Lung (tissue), 16 donors: ENCODE data around the gene ZMYND19. TPM values are rescaled to one million over a fixed set of nuclear protein-coding genes. Genes with fewer than 3 reads are reported as not detected.

Source experiments
- ATAC-seq: fragments of 200-7000 bp; cut with Tn5 transposase; one replicate; pipeline ENCODE4 v1.9.1; 2020; ENCODE audit warnings: moderate number of reproducible peaks; ENCODE audit not compliant: insufficient read depth, low FRiP score
- DNase-seq, 3 donors: peaks; one replicate each; pipeline ENCODE4 v3.0.0-alpha.2; 2013 to 2017
- H3K27ac ChIP-seq, 2 donors: one replicate each; pipeline ENCODE4 v1.5.1; 2013; ENCODE audit warnings: mild to moderate bottlenecking in 2 of 2, moderate library complexity in 2 of 2, control low read depth in 1 of 2, inconsistent platforms in 1 of 2, low read depth in 1 of 2, low read length in 1 of 2
- H3K27me3 ChIP-seq, 3 donors: one replicate each; pipeline ENCODE4 v1.5.1; 2013; ENCODE audit warnings: low read length in 2 of 3; ENCODE audit not compliant: control insufficient read depth in 3 of 3, insufficient read depth in 3 of 3
- H3K36me3 ChIP-seq, 4 donors: one replicate each; pipeline ENCODE4 v1.5.1; 2013; ENCODE audit warnings: low read length in 4 of 4, mild to moderate bottlenecking in 1 of 4, moderate library complexity in 1 of 4; ENCODE audit not compliant: control insufficient read depth in 4 of 4, insufficient read depth in 4 of 4
- H3K4me1 ChIP-seq, 5 donors: one replicate each; pipeline ENCODE4 v1.5.1; 2013; ENCODE audit warnings: low read length in 5 of 5, mild to moderate bottlenecking in 2 of 5, moderate library complexity in 1 of 5; ENCODE audit not compliant: control insufficient read depth in 5 of 5, insufficient read depth in 5 of 5
- H3K4me3 ChIP-seq: one replicate; pipeline ENCODE4 v1.5.1; 2013; ENCODE audit warnings: mild to moderate bottlenecking, control low read depth, moderate library complexity
- H3K9ac ChIP-seq, 2 donors: one replicate each; pipeline ENCODE4 v1.5.1; 2013; ENCODE audit warnings: low read length in 2 of 2, control low read depth in 1 of 2; ENCODE audit not compliant: insufficient read depth in 1 of 2
- H3K9me3 ChIP-seq, 4 donors: one replicate each; pipeline ENCODE4 v1.5.1; 2013; ENCODE audit warnings: low read length in 3 of 4, mild to moderate bottlenecking in 1 of 4, moderate library complexity in 1 of 4; ENCODE audit not compliant: control insufficient read depth in 4 of 4, insufficient read depth in 3 of 4
- WGBS, 2 donors: extraction: QIAGEN DNeasy Blood & Tissue Kit; methylation state at CpG; one replicate each; pipeline ENCODE4 v1.1.7; 2013; 5-methylcytosine and 5-hydroxymethylcytosine counted together
- long read RNA-seq, 5 donors: transcript quantifications; one replicate each; lab custom pipeline, GENCODE V29; 2026
- polyA plus RNA-seq, 2 donors: library from polyadenylated mRNA; stranded (reverse); fragments of 200-250 nt; gene quantifications; one replicate each; pipeline ENCODE4 v1.2.1, GENCODE V29; 2013
- total RNA-seq, 2 donors: library from RNA; depleted of rRNA in 1 of 2; stranded (reverse); fragments of >200 nt in 1 of 2; gene quantifications; one replicate each; pipeline ENCODE4 v1.2.1, GENCODE V29; 2014 to 2021
- TF ChIP-seq, protein P1 (sequence below): IDR thresholded peaks from 2 replicates; pipeline ENCODE4 v1.5.1; 2012; ENCODE audit warnings: mild to moderate bottlenecking; ENCODE audit errors: control extremely low read depth, extremely low read depth
- donor health status: control.
- donor health status: control.
- donor health status: Bipolar disorder and iron deficiency.
- donor health status: healthy.
- donor health status: DM: yes; HTN: yes; CAD: no.

Gene ZMYND19
- total RNA-seq, result 10 to 100 TPM; 11.4 to 25.5 TPM
- polyA plus RNA-seq, result 10 to 100 TPM; 15.4 to 29.1 TPM
- long read RNA-seq, donor 1, transcript ZMYND19-201 (6 exons, 1,375 nt), result major isoform, 19 of 20 reads
- long read RNA-seq, donor 1, partial matches to known transcripts, result 0 of 20 reads
- long read RNA-seq, donor 1, other reads (novel, unspliced or antisense), result 0 of 20 reads
- long read RNA-seq, donor 2, transcript ZMYND19-201 (6 exons, 1,375 nt), result major isoform, 7 of 7 reads
- long read RNA-seq, donor 2, partial matches to known transcripts, result 0 of 7 reads
- long read RNA-seq, donor 2, other reads (novel, unspliced or antisense), result 0 of 7 reads
- long read RNA-seq, donor 3, transcript ZMYND19-201 (6 exons, 1,375 nt), result major isoform, 7 of 7 reads
- long read RNA-seq, donor 3, partial matches to known transcripts, result 0 of 7 reads
- long read RNA-seq, donor 3, other reads (novel, unspliced or antisense), result 0 of 7 reads
- long read RNA-seq, donor 4, transcript ZMYND19-201 (6 exons, 1,375 nt), result major isoform, 5 of 5 reads
- long read RNA-seq, donor 4, partial matches to known transcripts, result 0 of 5 reads
- long read RNA-seq, donor 4, other reads (novel, unspliced or antisense), result 0 of 5 reads
- long read RNA-seq, donor 5, transcript ZMYND19-201 (6 exons, 1,375 nt), result major isoform, 17 of 24 reads
- long read RNA-seq, donor 5, partial matches to known transcripts, result 7 of 24 reads
- long read RNA-seq, donor 5, other reads (novel, unspliced or antisense), result 0 of 24 reads

DNA sequence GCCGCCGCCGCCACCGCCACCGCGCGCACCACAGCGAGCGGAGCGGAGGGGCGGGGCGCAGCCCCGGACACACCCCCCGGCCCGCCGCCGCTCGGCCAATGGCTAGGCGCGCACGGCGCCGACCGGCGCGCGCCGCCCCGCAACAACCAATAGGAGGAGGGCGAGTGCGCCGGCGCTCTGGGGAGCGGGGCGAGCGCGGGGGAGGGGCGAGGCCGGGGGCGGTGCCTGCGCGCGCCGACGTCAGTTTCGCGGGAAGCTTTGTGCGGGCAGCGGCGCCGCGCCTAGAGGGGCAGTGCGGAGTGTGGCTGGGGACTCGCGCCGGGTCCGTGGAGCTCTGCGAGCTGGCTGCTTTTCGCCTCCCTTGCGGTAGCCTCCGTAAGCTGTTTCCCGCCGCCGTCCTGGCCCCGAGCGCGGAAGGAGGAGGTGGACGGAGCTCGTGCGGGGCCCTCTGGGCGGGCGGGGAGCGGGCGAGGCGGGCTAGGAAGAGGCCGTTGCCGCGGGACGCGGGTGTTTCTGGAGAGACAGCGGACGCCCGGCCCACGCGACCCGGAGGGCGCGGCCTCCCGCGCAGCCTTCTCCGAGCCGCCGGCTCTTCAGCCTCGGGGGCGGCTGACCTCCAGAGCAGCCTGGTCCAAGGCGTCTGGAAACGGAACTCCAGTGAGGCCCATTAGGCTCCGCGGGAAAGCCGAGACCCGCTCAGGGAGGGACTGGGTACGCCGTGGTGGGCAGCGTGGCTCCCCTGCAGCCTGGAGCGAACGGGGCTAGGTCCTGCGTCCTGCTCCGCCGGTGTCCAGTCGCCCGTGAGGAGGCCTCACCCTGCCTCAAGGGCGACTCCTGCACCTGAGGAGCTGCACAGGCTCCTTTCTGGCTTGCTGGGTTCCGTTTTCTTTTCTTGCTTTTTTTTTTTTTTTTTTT, at the start of gene ZMYND19:
Gene ZMYND19, minus strand, starts transcription at position 44 of the 915 bp plus-strand sequence. CDS start 249 bp downstream, outside the sequence.
- TF ChIP-seq, protein P1, sequence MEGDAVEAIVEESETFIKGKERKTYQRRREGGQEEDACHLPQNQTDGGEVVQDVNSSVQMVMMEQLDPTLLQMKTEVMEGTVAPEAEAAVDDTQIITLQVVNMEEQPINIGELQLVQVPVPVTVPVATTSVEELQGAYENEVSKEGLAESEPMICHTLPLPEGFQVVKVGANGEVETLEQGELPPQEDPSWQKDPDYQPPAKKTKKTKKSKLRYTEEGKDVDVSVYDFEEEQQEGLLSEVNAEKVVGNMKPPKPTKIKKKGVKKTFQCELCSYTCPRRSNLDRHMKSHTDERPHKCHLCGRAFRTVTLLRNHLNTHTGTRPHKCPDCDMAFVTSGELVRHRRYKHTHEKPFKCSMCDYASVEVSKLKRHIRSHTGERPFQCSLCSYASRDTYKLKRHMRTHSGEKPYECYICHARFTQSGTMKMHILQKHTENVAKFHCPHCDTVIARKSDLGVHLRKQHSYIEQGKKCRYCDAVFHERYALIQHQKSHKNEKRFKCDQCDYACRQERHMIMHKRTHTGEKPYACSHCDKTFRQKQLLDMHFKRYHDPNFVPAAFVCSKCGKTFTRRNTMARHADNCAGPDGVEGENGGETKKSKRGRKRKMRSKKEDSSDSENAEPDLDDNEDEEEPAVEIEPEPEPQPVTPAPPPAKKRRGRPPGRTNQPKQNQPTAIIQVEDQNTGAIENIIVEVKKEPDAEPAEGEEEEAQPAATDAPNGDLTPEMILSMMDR, result no peak
- no peaks in the 10 kb centered on the region for H3K9me3 ChIP-seq
- peaks cover 0 to 19% (median 3%) of the 10 kb centered on the region in 5 donors for H3K4me1 ChIP-seq
- peak within 1 kb of the TSS; percentile 43 to 61 for H3K27ac ChIP-seq
- peak; percentile 92 to 95 (median 92) for DNase-seq
- WGBS, 2 donors, result 0 to 1% methylated on average over 55 to 113 of the region's 113 CpGs
- H3K36me3 ChIP-seq, result peaks cover 0 to 18% (median 12%) of the 10 kb centered on the region in 4 donors
- H3K4me3 ChIP-seq, result peak within 1 kb of the TSS; percentile 69
- ATAC-seq, result peak; percentile 99
- H3K9ac ChIP-seq, result peak within 1 kb of the TSS; percentile 46 to 65
- no peaks in the 10 kb centered on the region for H3K27me3 ChIP-seq

DNA sequence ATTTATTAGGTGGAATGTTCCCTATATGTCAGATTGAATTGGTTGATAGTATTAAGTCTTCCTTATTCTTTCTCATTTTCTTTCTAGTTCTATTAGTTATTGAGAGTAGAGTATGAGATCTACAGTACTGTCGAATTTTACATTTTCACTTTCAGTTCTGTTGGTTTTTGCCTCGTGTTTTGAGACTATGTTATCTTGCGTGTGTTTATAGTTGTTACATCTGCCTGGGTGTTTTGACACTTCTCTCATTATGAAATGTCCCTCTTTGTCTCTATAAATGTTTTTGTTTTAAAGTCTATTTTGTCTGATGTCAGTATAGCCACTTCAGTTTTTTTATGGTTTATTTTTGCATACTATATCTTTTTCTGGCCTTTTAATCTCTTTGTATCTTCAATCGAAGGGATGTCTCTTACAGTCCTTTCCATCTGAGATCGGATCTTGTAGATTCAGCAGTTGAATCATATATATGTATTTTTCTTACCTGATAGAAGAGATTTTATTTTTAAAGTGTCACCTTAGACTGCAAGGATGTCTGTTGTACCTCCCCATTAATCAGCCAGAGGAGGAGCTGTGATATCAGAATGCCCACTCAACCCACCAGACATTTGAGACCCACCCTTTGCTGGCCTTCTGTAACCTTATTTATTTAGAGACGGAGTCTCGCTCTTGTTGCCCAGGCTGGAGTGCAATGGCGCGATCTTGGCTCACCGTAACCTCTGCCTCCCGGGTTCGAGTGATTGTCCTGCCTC, 49.2 kb upstream of the ZMYND19 start:
- Histone ChIP-seq H3K9ac (peak overlapping the region in 1 of 2 donors; percentile 65), H3K9me3 (no peaks in the 10 kb centered on the region), H3K27me3 (no peaks in the 10 kb centered on the region), H3K4me3 (no peak overlapping the region), H3K36me3 (peaks cover 0 to 9% (median 1%) of the 10 kb centered on the region in 4 donors), H3K27ac (no peak overlapping the region), H3K4me1 (peaks cover 0 to 9% (median 0%) of the 10 kb centered on the region in 5 donors)
- TF ChIP-seq, protein P1, result no peak
- DNase-seq (peak in 2 of 3 donors; percentile 45 to 64), ATAC-seq (no peak)
- WGBS, 2 donors, result 64 to 66% methylated on average over 12 of the region's 12 CpGs

DNA sequence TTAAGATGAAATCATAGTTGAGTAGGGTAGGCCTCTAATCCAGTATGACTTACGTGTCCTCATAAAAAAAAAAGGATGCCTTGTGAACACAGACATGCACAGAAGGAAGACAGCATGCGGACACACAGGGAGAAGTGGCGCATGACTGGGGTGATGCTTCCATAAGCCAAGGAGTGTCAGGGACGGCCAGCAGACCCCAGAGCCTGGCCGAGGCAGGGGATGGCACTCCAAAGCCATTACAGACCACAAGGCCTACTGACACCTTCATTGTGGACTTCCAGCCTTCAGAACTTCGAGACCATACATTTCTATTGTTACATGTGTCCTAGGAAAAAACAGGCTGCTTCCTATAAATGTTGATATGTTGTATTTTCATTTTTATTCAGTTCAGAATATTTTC, 48.4 kb upstream of the ZMYND19 start:
- H3K9me3 ChIP-seq, result no peaks in the 10 kb centered on the region
- no peaks in the 10 kb centered on the region for H3K27me3 ChIP-seq
- 85 to 93% methylated on average over 6 of the region's 6 CpGs for WGBS, 2 donors
- no peak overlapping the region for H3K9ac ChIP-seq
- no peak for ATAC-seq
- H3K36me3 ChIP-seq, result peaks cover 0 to 5% (median 1%) of the 10 kb centered on the region in 4 donors
- H3K4me1 ChIP-seq, result peaks cover 0 to 6% (median 0%) of the 10 kb centered on the region in 5 donors
- no peak for DNase-seq
- H3K27ac ChIP-seq, result no peak overlapping the region
- H3K4me3 ChIP-seq, result no peak overlapping the region
- TF ChIP-seq, protein P1, result no peak
